IPS-NIHi7 (cell line): ENCODE measurements around the gene HYAL1.

Experiments used
- DNase-seq: peaks from one replicate; pipeline ENCODE4 v3.0.0; 2012; ENCODE audit warnings: mixed read lengths; ENCODE audit errors: extremely low spot score

HYAL1 gene

DNA sequence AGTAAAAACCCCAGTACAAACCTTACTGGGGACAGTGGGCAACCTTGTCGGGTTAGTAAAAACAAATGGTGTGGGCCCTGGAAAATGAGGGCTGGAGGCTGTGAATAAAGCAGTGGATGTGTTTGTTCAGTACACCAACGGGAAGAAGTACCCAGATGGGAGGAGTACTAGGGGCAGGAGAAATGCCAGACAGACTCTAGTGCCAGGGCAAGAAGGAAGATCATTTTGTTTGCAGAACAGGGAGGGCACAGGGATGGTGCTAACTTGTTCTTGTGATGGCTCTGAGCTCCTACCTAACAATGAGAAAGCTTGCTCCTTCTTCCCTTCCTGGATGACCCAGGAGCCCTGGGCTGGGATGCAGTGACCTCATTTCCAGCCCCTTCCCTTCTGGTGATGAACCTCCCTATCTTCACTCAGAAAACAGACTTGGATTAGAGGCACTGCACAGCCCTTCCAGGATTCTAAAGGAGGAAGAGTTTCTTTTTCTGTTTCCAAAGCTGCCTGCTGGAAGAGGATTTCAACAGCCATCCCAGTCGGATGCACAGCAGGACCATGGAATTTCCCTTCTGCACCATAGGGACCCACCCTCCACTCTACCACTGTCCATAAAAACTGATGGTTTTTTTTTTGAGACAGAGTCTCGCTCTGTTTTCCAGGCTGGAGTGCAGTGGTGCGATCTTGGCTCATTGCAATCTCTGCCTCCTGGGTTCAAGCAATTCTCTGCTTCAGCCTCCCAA lies 31.1 kb upstream of the HYAL1 start:
- no peak for DNase-seq

DNA sequence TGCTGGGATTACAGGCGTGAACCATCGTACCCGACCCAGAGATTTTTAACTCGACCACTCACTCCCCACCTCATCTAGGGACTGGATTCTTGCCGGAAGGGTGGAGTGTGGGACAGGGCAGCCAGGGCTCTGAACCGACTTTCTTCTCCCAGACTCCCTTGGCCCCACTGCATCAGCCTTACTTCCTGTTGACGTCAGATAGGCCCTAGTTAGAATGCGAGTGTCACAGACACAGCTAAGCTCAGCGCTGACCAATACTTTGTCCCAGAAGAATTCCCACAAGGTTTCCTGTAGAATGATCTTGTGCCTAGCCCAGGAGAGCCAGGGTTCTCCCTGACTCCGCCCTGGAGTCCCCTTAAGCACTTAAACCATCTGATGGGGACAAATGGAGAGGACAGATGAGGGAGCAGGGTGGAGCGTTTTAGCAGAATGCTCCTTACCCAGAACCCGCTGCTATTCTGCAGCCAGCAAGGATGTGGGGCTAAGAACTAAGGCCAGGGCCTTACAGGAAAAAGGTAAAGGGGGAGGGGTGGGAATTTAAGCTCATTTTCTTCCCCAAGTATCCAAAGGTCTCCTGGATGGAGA lies 30.5 kb upstream of the HYAL1 start:
- no peak for DNase-seq

DNA sequence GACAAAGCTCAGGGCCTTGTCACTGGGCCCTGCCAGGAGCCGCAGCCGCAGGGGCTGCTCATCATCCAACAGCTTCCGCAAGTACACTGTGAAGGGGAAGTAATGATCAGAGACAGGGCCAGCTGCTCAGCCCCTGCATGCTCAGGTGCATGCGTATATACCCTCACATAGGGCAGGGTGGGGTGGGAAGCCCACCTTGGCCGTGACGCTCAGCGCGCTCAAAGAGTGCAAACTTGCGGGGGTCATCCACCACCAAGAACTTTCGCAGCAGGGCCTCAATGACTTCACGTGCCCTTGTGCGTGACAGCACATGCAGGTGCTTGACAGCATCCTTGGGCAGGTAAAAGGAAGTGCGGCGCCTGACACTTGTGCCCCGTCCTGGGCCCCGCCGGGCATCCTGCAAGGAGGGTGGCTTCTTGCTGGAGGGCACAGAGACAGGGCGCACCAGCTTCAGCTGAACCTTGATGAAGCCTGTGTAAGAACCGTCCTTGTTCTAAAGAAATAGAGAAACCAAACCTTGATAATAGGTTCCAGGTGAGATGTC lies 28.1 kb upstream of the HYAL1 start:
- DNase-seq = no peak

DNA sequence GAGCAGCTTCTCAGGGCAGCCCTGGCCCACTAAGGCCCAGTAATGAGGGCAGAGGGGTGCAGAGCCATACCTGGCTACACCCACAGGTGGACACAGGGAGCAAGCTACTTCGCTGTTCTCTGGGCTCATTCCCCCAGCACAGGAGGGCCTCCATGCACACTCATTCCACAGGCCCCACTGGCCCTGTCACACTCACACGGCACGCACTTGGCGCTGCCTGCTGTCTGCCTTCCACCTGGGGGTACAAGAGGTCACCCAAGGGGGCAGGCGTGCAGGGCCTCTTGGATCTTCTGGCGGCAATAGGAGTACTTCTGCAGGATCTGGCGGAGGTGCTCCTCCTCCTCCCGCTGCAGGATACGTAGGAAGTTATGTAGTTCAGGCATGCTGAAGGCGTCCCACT lies 27.0 kb upstream of the HYAL1 start:
- no peak for DNase-seq

DNA sequence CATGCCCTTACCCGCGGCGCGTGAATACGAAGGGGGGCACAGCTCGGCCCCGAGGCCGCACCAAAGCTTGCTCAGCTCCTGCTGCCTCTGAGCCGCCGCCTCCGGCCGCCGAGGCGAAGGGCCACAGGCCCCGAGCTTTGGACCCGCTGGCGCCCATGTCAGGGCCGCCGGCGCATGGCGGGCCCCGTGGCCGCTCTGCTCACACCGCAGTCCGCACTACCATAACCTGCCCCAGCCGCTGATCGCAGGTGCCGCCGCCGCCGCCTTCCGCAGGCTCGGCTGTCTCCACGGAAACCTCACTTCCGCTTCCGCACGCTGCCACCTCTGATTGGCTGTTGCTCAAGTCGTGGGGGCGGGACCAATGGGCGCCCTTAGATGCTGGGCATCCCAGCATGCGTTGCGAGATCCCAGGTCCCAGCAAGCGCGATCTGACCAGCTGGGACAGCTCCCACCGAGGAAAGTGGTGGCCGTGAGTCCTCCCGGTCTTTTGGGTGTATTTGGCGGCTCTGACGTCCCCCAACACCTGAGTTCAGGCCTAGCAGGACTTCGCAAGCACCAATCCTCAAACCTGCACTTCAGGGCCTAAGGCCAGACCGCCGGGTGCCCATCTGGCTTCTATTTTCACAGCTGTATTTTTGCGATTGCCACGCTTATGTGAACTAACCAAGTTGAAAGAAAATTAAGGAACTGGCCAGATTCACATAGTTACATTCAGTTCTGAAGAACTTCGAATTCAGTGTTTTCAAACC lies 24.7 kb upstream of the HYAL1 start, which contains the start of gene TUSC2:
Gene TUSC2, minus strand, starts transcription at position 281 of the 749 bp plus-strand sequence. Its CDS starts 124 bp downstream, at position 157.
- peak; percentile 94 for DNase-seq

DNA sequence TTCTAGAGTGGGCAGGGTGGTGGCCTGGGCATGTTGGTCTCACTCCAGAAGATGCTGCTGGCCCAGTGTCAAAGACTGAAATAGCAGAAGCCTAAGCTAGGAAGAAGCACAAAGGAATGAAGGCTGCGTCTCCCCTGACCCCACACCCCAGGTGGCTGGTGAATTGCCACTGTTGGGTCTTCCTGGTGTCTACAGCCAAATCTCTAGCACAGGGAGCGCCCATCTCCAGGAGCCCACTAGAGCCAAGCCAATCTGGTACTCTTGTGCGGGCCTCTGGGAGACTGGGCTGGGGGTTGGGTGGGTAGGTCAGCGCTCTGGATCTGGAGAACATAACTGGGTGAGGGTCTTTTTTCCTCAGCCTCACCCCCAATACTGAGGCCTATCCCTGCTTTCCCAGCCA lies 23.8 kb upstream of the HYAL1 start:
- no peak for DNase-seq

DNA sequence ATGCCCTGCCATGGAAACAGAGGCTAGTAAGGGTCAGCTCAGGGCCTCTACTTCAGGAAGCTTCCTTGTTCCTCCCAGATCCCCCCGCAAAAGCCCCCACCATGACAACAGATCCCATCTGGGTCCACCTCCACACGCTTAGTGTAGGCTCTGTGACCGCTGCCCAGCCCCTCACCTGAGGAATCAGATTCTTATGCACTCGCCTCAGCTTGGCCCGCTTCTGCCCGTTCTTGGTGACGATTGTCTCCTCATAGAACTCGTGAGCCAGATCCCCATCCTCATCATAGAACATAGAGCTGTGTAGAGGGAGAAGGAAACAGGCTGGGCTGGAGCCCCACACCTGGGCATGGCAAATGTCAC lies 22.8 kb upstream of the HYAL1 start:
- no peak for DNase-seq

DNA sequence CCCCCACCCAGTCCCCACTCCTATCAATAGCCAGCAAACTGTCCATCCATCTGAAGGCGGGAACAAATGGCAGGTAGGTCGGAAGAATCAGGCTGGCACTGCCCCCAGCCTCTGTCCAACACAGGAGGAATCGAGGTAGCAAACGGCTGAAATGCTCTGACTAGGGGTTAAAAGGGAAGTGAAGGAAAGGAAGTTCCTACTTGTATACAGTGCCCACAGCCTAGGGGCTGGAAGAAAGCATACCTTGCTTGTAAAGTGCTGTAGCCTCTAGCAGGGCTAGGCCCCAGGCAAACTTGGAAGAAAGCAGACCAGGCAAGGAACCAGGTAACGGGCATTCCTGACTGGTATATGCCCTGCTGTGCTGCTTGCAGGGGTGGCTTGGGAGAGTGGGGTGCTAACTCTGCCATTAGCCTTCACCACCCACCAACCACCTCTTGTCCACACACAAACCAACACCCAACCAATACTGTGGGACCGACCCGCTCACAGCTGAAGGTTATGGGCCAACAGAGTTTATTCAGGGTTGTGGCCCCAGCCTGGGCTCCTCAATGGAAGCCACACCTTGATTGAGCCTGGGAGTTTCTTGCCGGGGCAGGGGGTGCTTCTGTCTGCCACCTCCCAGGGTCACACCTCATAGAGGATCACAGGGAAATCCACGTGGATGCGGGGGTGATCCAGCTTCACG lies 22.3 kb upstream of the HYAL1 start:
- no peak for DNase-seq

DNA sequence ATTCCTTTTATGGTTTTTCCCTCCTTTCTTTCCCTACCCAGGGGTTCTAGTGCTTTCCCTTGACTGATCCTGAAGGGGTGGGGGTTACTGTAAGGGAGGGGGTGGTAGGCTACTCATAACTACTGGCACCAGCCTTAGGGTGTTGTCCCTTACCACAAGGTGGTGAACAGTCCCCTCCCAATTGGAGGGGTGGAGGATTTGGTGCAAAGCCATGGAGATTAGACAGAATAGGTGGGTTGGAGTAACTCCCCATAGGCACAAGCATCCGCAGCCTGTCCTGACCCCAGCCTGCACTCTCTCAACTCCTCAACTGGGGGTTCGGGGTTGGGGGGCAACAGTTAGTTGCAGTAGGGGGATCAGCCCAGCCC lies 21.7 kb upstream of the HYAL1 start:
- no peak for DNase-seq

DNA sequence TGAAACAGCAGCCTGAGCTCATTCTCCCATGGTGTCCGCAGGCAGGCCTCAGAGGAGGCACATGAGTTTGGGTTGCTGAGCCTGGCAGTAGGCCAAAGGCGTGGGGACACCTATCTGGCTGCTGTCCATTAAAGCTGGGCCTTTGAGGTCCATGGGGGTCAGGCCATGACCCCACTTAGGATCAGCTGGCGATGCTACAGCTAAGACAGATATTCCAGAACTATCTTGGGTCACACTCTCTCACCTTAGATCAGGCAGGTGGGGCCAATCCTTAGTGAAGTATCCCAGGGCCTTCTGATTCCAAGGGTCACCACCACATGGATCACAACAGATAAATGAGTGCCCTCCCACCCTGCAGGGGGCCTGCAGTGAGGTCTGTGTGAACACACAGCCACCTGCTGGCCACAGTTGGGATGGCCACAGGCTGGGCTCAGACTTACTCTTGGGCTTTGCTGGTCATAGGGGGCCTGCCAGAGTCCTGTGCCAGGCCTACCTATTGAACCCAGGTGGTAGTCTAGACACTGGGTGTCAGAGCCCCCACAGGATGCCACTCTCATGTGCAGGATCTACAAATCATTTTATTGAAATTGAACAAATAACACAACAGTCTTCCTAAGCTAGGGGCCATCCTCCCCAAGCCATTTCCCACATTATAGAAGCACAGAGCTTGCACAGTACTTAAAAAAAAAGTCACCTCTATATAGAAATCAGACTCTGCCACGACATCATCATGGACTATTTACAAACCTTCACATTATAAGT lies 21.2 kb upstream of the HYAL1 start:
- peak; percentile 78 for DNase-seq

DNA sequence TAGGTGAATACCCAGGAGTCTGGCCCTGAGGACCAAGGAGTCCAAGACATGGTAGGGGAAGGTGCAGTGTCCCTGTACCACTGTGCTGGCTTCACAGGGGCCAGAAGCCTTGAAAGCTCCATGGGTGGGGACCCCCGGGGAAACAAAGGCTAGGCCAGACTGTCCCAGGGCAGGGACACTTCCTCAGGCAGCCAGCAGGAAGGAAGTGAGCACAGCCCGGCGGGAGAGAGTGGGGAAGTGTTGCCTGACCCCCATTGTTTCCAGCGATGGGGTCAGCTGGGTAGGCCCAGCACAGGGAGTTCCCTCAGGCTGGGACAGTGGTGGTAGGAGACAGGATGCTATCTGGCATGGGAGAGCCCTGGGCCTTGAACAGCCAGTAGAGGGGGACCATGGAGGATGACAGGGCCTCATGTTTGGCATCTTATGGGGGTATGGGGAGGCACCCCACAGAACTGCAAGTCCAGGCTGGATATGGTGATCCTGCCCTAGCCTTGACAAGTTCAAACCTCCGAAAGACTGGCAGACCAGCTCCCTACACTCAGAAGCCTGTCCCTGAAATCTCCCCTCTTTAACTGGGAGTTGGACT lies 20.3 kb upstream of the HYAL1 start:
- no peak for DNase-seq

DNA sequence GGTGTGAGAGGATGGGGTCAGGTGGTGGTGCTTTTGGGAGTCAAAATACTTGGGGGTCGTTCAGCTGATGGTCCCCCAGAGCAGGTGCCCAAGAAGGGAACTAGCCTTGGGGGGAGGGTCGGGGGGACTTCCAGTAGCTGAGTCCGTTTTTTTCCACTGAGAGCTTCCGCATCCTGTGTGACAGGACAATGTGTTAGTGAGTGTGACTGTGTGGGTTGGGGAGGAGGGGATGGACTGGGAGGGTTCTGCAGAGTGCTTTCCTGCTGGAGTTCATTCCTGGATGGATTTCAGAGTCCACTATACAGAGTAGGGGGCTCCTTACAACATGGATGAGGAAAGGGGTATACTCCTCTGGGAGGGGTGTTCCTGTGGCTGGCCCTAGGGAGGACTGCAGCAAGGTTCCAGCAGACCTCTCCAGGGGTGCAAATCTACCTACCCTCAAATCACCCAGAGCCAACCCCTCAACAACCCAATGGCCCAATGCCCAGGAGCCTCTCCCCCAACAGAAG lies 19.8 kb upstream of the HYAL1 start:
- DNase-seq = no peak

DNA sequence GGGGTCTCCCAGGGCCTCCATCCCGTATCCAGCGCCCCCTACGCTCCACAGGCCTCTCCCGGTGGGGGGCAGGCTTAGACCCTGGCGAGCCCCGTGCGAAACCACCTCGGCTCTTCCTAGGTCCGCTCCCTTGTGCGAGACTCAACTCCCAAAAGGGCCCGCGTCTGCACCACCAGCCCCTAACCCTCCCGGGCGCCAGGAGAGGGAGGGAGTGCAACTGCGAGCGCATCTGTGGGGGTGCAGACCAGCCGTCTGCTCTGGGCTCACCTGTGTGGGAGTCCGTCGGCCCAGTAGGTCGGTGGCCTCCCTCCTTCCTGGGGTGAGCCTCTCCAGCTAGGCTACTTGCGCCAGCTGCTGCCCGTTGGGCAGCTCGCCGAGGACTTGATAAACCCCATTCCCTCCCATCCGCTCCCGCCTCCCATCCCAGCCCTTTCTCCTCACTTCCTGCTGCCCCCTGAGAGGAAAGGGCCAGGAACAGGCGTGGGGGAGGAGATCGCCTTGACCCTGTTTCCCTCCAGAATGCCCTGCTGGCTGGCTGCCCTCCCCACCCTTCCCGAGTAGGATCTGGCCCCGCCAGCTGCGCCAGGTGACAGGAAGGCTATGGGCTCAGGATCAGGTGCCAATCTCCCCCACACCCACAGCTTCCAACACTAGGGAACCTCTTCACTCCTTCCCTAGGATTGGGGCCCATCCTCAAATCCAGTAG lies 19.2 kb upstream of the HYAL1 start, which contains the start of gene HYAL2:
Gene HYAL2, minus strand, starts transcription at position 360 of the 706 bp plus-strand sequence. CDS start 2,256 bp downstream, outside the sequence.
- no peak for DNase-seq

DNA sequence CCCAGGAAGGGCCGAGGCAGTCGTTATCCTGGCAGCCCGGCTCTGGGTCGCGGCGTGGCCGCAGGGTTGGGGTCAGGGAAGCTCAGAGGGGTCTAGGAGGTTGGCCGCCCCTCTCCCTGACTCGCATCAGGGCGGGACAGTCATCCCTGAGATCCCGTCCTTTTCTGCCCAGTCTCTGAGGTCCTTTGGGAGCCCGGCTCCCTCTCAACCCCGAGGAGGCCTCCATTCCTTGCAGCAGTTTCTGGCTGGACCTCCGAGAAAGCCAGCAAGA lies 18.7 kb upstream of the HYAL1 start:
- DNase-seq = no peak

DNA sequence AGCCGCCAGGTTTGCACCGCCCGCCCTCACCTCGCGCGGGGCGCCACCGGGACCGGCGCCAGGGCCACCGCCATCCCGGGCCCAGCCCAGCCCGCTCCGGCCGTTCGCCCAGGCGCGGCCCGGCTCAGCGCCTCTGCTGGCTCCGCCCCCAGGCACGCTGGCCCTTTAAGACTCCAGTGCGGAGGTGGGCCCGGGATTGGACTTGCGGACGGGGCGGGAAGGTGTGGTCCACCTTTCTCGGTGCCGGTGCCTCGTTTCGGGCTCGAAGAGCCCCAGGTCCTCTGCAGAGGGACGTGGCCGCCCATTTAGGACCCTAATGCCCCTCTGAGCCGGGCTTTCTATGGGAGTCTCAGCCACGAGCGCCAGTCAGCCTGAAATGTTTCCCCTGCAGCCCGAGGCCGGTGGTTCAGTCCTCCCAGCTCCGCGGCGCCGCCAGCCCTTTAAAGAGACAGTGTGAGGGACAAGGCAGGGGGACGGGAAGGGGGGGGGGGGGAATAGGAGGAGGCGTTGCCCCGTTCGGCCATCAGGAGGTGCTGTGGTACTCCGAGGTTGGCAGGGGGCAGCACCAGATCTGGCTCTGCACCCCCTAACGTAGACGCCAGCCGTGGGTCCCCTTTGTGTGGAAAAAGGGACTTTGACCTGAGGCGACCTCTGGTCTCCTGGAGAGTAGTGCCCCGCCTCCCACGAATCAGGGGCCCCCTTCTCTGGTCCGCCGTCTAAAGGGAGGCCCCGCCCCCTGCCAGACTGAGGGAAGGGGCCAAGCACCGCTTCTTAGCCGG lies 18.2 kb upstream of the HYAL1 start:
- peak; percentile 87 for DNase-seq

DNA sequence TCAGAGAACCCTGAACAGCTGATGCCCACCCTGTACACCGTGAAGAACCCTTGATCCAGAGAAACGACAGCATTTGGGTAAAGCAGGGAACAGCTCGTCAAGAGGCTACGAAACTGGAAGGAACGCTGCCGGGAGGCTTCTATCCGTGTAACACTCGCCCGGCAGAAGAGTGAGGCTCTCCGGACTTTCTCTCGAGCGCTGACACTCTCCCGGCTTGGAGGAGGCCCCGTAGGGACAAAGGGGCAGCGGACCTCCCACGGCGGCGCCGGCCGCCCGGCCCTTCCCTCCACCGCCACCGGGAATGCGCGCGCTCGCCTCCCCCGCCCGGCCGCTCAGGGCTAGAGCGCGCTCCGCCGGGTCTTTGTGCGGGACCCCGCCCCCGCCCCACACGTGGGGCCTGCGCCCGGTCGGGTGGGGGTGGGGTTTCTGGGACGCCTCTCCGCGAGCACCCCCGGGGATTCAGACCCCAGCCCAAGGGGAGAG lies 17.5 kb upstream of the HYAL1 start:
- DNase-seq = peak; percentile 85

DNA sequence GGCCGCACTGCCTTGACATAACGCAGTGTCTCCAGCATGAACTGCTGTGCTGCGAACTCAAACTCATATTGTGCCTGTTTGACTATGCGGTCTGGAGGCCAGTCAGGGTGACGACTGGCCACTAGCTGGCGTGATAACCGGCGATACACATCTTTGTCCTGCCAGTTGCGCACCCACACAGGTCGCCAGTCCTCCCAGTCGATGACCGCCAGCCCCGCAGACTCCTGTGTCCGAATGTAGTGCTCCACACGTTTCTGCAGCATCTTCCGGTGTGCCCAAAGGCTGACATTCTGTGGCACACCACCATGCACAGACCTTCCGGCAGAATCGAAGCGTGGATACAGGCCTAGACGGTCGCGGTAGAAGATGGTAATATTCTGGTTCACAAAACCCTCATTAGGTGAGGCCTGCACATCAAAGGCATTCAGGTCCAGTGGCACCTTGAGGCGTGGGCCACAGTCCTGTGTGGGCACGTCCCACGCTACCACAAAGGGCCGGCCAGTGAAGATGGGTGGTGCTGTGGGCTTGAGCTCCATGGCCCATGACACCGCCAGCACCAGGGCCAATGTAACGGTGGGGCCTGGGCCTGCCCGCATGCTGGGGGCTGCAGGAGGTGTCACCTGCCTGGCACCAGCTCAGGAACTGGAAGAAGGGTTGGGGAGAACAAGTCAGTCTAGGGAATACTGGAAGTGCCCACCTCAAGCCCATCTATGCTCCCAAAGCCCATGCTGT lies 16.7 kb upstream of the HYAL1 start:
- DNase-seq = no peak

DNA sequence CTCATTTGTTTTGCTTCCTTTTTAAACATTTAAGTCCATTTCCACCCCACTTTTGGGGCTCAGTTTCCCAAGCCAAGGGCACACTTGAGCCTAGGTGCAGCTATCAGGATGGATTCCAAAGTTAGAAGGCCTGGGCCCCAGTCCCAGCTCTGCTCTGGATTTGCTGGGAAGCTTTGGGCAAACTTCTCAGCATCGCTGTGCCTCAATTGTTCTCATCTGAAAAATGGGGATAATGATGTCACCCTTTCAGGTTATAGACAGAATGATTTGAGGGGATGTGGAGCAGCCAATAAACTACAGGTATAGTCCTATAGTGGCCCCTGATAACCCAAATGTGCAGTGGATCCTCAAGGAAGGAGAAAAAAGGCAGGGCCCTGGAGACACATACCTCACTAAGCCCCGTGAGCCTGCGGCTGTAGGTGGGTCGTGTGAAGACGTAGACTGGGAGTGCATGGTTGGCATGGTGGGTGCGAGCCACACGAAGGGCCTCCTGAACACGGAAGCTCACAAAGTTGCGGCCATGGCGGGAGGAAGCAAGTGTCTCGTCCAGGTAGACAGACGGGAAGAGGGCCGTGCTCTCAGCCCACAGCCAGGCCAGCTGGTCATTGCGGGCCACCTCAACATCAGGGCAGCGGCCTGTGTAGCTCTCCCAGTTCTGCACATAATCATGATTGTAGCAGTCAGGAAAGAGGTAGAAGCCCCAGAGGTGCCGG lies 16.0 kb upstream of the HYAL1 start:
- DNase-seq = no peak
